ENCODE data around the gene DCBLD2.
"Not testable (repeated sequence)": the region's sequence is repeated elsewhere in the genome, so short reads cannot be mapped to it uniquely, and the experiment has no call there.

The DCBLD2 gene

GRCh38 chr3:98831060-98831459 lies 70.4 kb downstream of the DCBLD2 start:
- DNase-seq (ENCODE audit: low read depth in 3 of 3): not testable (repeated sequence)

- DNase-seq (ENCODE audit: low read depth in 3 of 3): no peak
Measured at GRCh38 chr3:98829246-98829832, 72.2 kb downstream of the DCBLD2 start.

- no peak for DNase-seq (ENCODE audit: low read depth in 3 of 3)
Measured at GRCh38 chr3:98827221-98827920, 74.1 kb downstream of the DCBLD2 start.

GRCh38 chr3:98826126-98826525 lies 75.4 kb downstream of the DCBLD2 start:
- no peak for DNase-seq (ENCODE audit: low read depth in 3 of 3)

- no peak for DNase-seq (ENCODE audit: low read depth in 3 of 3)
Measured at GRCh38 chr3:98824256-98824655, 77.2 kb downstream of the DCBLD2 start.

- DNase-seq (ENCODE audit: low read depth in 3 of 3): no peak
Measured at GRCh38 chr3:98823791-98824190, 77.7 kb downstream of the DCBLD2 start.

- DNase-seq (ENCODE audit: low read depth in 3 of 3): no peak
Measured at GRCh38 chr3:98821063-98821462, 80.4 kb downstream of the DCBLD2 start.

GRCh38 chr3:98817547-98818041 lies 83.9 kb downstream of the DCBLD2 start:
- no peak for DNase-seq (ENCODE audit: low read depth in 3 of 3)

GRCh38 chr3:98814817-98815420 lies 86.6 kb downstream of the DCBLD2 start:
- DNase-seq (ENCODE audit: low read depth in 3 of 3): no peak

GRCh38 chr3:98812851-98813374 lies 88.6 kb downstream of the DCBLD2 start:
- no peak for DNase-seq (ENCODE audit: low read depth in 3 of 3)

GRCh38 chr3:98811048-98811447 lies 90.4 kb downstream of the DCBLD2 start:
- DNase-seq (ENCODE audit: low read depth in 3 of 3): no peak

- no peak for DNase-seq (ENCODE audit: low read depth in 3 of 3)
Measured at GRCh38 chr3:98809557-98809956, 91.9 kb downstream of the DCBLD2 start.

- no peak for DNase-seq (ENCODE audit: low read depth in 3 of 3)
Measured at GRCh38 chr3:98808071-98808470, 93.4 kb downstream of the DCBLD2 start.

- no peak for DNase-seq (ENCODE audit: low read depth in 3 of 3)
Measured at GRCh38 chr3:98807561-98807960, 93.9 kb downstream of the DCBLD2 start.

GRCh38 chr3:98807011-98807410 lies 94.5 kb downstream of the DCBLD2 start:
- no peak for DNase-seq (ENCODE audit: low read depth in 3 of 3)

- DNase-seq (ENCODE audit: low read depth in 3 of 3): no peak
Measured at GRCh38 chr3:98806521-98806920, 95.0 kb downstream of the DCBLD2 start.

GRCh38 chr3:98805571-98805970 lies 95.9 kb downstream of the DCBLD2 start:
- DNase-seq (ENCODE audit: low read depth in 3 of 3): no peak

- no peak for DNase-seq (ENCODE audit: low read depth in 3 of 3)
Measured at GRCh38 chr3:98801043-98801747, 100.3 kb downstream of the DCBLD2 start.

- DNase-seq (ENCODE audit: low read depth in 3 of 3): no peak
Measured at GRCh38 chr3:98800401-98800800, 101.1 kb downstream of the DCBLD2 start.

- no peak for DNase-seq (ENCODE audit: low read depth in 3 of 3)
Measured at GRCh38 chr3:98799479-98799878, 102.0 kb downstream of the DCBLD2 start.

- DNase-seq (ENCODE audit: low read depth in 3 of 3): no peak
Measured at GRCh38 chr3:98798820-98799219, 102.7 kb downstream of the DCBLD2 start.

GRCh38 chr3:98797905-98798304 lies 103.6 kb downstream of the DCBLD2 start:
- DNase-seq (ENCODE audit: low read depth in 3 of 3): no peak

Measured in stimulated activated CD4-positive, alpha-beta T cell treated with anti-CD3 and anti-CD28 coated beads, TNF-alpha, amount 100 ng/mL, for 24 hours (primary cell).